ENCODE results near the gene JMJD1C. TPM values are rescaled to one million over a fixed set of nuclear protein-coding genes. Genes with fewer than 3 reads are reported as not detected.
"Not testable (repeated sequence)": the region's sequence is repeated elsewhere in the genome, so short reads cannot be mapped to it uniquely, and the experiment has no call there.

The JMJD1C gene
- total RNA-seq, 2 experiments from 2014 or later, result 54.1 to 56.6 TPM

GRCh38 chr10:63157845-63158624, 307.7 kb downstream of the JMJD1C start:
- Mint-ChIP-seq H3K4me1 (ENCODE audit: low read depth) (peaks cover 11% of the 10 kb centered on the region), H3K36me3 (ENCODE audit: low read depth) (peaks cover 8% of the 10 kb centered on the region), H3K27ac (no peak overlapping the region), H3K4me3 (no peak overlapping the region), H3K27me3 (ENCODE audit: low read depth) (no peaks in the 10 kb centered on the region), H3K9me3 (no peaks in the 10 kb centered on the region)
- intact Hi-C loops (cut with micrococcal nuclease), result loop anchor here (1.0 to 5.0 kb wide), 11 partner anchors 25 to 896 kb away; partner anchors contain the start of gene NRBF2
- DNase-seq, result peak; percentile 67
- CTCF ChIA-PET, result interaction anchor here (0.5 to 4.8 kb wide), 34 partner anchors 8 to 905 kb away, joined by 3 to 32 read pairs (median 4); partner anchors contain the start of genes EGR2 and NRBF2

GRCh38 chr10:63156236-63156635, 309.5 kb downstream of the JMJD1C start:
- peaks cover 8% of the 10 kb centered on the region for H3K4me1 Mint-ChIP-seq (ENCODE audit: low read depth)
- intact Hi-C loops (cut with micrococcal nuclease), result loop anchor here (5.0 kb wide), 3 partner anchors 154 to 894 kb away; no protein-coding TSS in a partner anchor
- H3K27me3 Mint-ChIP-seq (ENCODE audit: low read depth), result no peaks in the 10 kb centered on the region
- CTCF ChIA-PET, result interaction anchor here (0.6 to 4.8 kb wide), 9 partner anchors 10 to 657 kb away, joined by 3 to 32 read pairs (median 17); no protein-coding TSS in a partner anchor
- DNase-seq, result no peak
- peaks cover 11% of the 10 kb centered on the region for H3K36me3 Mint-ChIP-seq (ENCODE audit: low read depth)
- no peak overlapping the region for H3K4me3 Mint-ChIP-seq
- no peaks in the 10 kb centered on the region for H3K9me3 Mint-ChIP-seq
- no peak overlapping the region for H3K27ac Mint-ChIP-seq

DNA sequence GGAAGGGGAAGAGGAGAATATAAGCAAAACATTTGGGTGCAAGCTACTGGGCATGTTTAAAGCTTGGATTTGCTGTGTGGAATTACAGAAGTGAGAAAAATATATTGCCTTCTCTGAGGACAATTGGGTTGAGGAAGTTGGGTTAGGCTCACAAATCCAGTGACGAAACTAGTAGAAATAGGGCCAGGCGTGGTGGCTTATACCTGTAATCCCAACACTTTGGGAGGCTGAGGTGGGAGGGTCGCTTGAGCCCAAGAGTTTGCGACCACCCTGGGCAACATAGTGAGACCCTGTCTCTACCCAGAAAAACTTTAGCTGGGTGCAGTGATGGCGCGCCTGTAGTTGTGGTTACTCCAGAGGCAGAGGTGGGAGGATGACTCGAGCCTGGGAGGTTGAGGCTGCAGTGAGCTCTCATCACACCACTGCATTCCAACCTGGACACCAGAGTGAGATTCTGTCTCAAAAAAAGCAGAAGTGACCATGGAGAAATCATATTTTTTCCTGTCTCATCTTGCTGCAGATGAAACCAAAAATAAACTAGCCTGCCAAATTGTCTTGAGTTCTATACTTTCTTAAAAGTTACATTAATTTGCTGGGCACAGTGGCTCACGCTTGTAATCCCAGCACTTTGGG, 310.3 kb downstream of the JMJD1C start:
- CTCF ChIA-PET, result interaction anchor here (0.6 to 4.8 kb wide), 6 partner anchors 11 to 657 kb away, joined by 3 to 30 read pairs (median 14); no protein-coding TSS in a partner anchor
- Mint-ChIP-seq H3K36me3 (ENCODE audit: low read depth) (peaks cover 11% of the 10 kb centered on the region), H3K4me1 (ENCODE audit: low read depth) (peaks cover 8% of the 10 kb centered on the region), H3K27ac (peak overlapping the region; percentile 30), H3K9me3 (no peaks in the 10 kb centered on the region), H3K27me3 (ENCODE audit: low read depth) (no peaks in the 10 kb centered on the region), H3K4me3 (no peak overlapping the region)
- intact Hi-C loops (cut with micrococcal nuclease), result loop anchor here (5.0 kb wide), 3 partner anchors 153 to 893 kb away; no protein-coding TSS in a partner anchor
- DNase-seq, result no peak

DNA sequence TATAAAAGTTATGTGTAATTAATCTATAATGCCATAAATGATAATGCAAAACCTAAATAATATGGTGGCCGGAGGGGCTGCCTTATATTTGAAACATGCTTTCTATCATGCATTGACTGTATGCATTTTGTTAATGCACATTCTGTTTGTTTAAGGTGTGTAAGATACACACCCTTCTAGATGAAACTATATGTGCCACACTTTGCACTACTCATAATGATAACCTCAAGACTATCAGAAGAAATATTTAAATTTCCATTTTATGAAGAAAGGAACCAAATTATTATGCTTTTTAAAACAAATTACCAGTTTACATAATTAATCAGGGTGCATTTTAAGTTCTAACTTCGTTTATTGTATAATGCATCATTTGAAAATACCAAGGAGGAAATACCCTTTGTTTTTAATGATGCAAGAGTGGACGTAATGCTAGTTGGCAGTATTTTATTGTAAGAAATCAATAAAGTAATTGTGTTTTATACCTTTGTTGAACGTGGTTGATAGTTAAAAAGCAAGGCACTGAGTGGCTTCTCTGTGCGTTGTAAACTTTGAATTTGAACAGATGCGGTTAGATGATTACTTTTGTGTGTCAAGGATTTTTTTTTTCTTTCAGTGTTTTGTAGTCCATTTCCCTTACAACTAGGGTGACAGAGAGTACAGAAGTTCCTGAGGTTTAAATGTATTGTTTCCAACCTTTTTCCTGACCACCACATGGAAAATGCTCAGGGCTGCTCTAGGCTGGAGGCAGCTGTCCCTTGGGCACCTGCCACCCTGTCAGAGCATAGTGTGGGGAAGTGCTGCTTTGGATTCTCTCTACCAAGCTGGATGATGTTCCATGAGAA, 311.0 kb downstream of the JMJD1C start:
- H3K27me3 Mint-ChIP-seq (ENCODE audit: low read depth), result no peaks in the 10 kb centered on the region
- H3K36me3 Mint-ChIP-seq (ENCODE audit: low read depth), result peaks cover 11% of the 10 kb centered on the region
- CTCF ChIA-PET, result interaction anchor here (2.2 to 4.8 kb wide), 2 partner anchors 10 to 19 kb away, joined by 10 to 30 read pairs; no protein-coding TSS in a partner anchor
- H3K27ac Mint-ChIP-seq, result peak overlapping the region; percentile 30
- no peak for DNase-seq
- intact Hi-C loops (cut with micrococcal nuclease), result loop anchor here (5.0 kb wide), 3 partner anchors 152 to 892 kb away; no protein-coding TSS in a partner anchor
- H3K9me3 Mint-ChIP-seq, result no peaks in the 10 kb centered on the region
- no peak overlapping the region for H3K4me3 Mint-ChIP-seq
- H3K4me1 Mint-ChIP-seq (ENCODE audit: low read depth), result peaks cover 8% of the 10 kb centered on the region

DNA sequence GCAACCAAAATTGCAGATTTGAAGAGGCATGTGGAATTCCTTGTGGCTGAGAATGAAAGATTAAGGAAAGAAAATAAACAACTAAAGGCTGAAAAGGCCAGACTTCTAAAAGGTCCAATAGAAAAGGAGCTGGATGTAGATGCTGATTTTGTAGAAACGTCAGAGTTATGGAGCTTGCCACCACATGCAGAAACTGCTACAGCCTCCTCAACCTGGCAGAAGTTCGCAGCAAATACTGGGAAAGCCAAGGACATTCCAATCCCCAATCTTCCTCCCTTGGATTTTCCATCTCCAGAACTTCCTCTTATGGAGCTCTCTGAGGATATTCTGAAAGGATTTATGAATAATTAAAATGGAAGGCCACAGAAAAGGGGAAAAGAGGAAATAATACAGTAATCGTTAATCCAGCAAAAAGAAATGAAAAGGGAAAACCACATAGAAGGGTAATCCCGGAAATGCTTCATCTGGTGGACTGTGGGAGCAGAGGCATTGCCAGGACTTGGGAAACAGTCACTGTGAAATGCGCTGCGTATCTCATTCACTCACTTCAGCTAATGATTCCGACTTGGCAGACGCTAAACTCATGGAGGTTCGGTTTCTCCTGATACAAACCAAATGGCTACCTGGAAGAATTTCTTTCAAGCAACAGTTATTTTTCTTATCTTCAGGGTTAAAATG, 311.8 kb downstream of the JMJD1C start:
- H3K27ac Mint-ChIP-seq; H3K27me3 Mint-ChIP-seq (ENCODE audit: low read depth); CTCF ChIA-PET; H3K9me3 Mint-ChIP-seq; DNase-seq; intact Hi-C loops (cut with micrococcal nuclease); H3K4me1 Mint-ChIP-seq (ENCODE audit: low read depth); H3K4me3 Mint-ChIP-seq: not testable (repeated sequence)
- peaks cover 13% of the 10 kb centered on the region for H3K36me3 Mint-ChIP-seq (ENCODE audit: low read depth)

DNA sequence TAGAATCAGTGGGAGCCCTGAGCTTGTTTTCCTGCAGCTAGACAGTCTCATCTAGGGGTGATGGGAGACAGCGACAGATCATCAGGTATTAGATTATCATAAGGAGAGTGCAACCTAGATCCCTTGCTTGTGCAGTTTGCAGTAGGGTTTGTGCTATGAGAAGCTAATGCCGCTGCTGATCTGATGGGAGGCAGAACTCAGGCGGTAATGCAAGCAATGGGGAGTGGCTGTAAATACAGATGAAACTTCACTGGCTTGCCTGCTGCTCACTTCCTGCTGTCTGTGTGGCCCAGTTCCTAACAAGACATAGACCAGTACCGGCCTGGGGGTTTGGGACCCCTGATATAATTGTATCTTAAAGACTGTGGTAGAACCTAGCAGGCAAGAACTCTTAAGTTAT, 315.0 kb downstream of the JMJD1C start:
- Mint-ChIP-seq H3K27me3 (ENCODE audit: low read depth) (no peaks in the 10 kb centered on the region), H3K4me3 (no peak overlapping the region), H3K36me3 (ENCODE audit: low read depth) (peaks cover 22% of the 10 kb centered on the region), H3K9me3 (no peaks in the 10 kb centered on the region), H3K4me1 (ENCODE audit: low read depth) (peaks cover 17% of the 10 kb centered on the region), H3K27ac (no peak overlapping the region)
- intact Hi-C loops (cut with micrococcal nuclease), result no loop called here
- DNase-seq, result no peak
- CTCF ChIA-PET, result interaction anchor here (0.6 kb wide), 1 partner anchor 14 kb away, joined by 3 read pairs; no protein-coding TSS in a partner anchor

DNA sequence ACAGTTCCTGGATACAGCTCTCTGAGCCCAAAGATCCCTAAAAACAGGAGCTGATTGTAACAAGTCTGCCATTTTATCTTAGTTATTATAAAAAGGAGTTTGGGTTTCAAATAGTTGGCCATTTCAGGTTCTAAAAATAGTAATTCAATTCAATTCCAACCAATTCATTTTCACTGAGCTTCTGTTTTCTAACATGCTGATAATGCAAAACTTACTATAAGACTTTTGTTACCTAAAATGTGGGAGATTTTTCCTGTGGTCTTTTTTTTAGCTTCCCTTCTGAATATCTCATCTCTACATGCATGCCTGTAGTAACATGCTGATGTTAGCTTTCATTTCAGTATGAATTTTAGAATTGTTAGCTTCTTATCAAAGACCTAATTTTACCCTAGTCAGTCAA, 319.3 kb downstream of the JMJD1C start:
- H3K27me3 Mint-ChIP-seq (ENCODE audit: low read depth), result no peaks in the 10 kb centered on the region
- DNase-seq, result no peak
- no peaks in the 10 kb centered on the region for H3K9me3 Mint-ChIP-seq
- CTCF ChIA-PET, result interaction anchor here (0.9 to 2.8 kb wide), 8 partner anchors 9 to 573 kb away, joined by 3 to 14 read pairs (median 6); partner anchors contain the start of gene NRBF2
- H3K36me3 Mint-ChIP-seq (ENCODE audit: low read depth), result peaks cover 20% of the 10 kb centered on the region
- no peak overlapping the region for H3K4me3 Mint-ChIP-seq
- intact Hi-C loops (cut with micrococcal nuclease), result loop anchor here (5.0 kb wide), 1 partner anchor 289 kb away; no protein-coding TSS in a partner anchor
- peaks cover 36% of the 10 kb centered on the region for H3K4me1 Mint-ChIP-seq (ENCODE audit: low read depth)
- H3K27ac Mint-ChIP-seq, result no peak overlapping the region

DNA sequence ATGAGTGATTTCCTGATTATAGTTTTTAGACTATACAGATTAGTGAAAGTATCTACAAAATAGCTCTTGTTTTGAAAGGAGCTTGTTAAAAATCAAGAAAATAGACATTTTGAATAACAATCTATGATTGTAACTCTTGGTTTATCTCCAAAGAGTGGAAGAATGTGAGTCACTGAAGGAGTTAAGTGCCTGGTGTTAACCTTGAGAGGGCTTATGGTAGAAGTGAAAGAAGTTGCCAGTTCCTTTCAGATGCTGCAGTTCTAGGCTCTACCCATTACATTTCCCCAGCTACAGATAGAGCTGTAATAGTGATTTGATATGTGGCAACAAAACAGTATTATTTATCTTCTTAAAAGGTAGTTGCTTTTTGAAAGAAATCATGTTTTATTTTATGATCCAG, 320.0 kb downstream of the JMJD1C start:
- peaks cover 22% of the 10 kb centered on the region for H3K36me3 Mint-ChIP-seq (ENCODE audit: low read depth)
- DNase-seq, result no peak
- no peak overlapping the region for H3K27ac Mint-ChIP-seq
- no peaks in the 10 kb centered on the region for H3K9me3 Mint-ChIP-seq
- CTCF ChIA-PET, result interaction anchor here (0.9 to 2.8 kb wide), 9 partner anchors 9 to 573 kb away, joined by 3 to 14 read pairs (median 7); partner anchors contain the start of gene NRBF2
- intact Hi-C loops (cut with micrococcal nuclease), result loop anchor here (1.0 to 5.0 kb wide), 2 partner anchors 11 to 288 kb away; no protein-coding TSS in a partner anchor
- H3K4me3 Mint-ChIP-seq, result no peak overlapping the region
- H3K27me3 Mint-ChIP-seq (ENCODE audit: low read depth), result no peaks in the 10 kb centered on the region
- H3K4me1 Mint-ChIP-seq (ENCODE audit: low read depth), result peaks cover 42% of the 10 kb centered on the region

GRCh38 chr10:63143987-63144386, 321.8 kb downstream of the JMJD1C start:
- CTCF ChIA-PET, result interaction anchor here (1.0 to 2.8 kb wide), 3 partner anchors 12 to 14 kb away, joined by 3 to 14 read pairs (median 10); no protein-coding TSS in a partner anchor
- H3K4me1 Mint-ChIP-seq (ENCODE audit: low read depth), result peaks cover 52% of the 10 kb centered on the region
- H3K4me3 Mint-ChIP-seq, result no peak overlapping the region
- H3K27me3 Mint-ChIP-seq (ENCODE audit: low read depth), result no peaks in the 10 kb centered on the region
- intact Hi-C loops (cut with micrococcal nuclease), result no loop called here
- no peaks in the 10 kb centered on the region for H3K9me3 Mint-ChIP-seq
- no peak overlapping the region for H3K27ac Mint-ChIP-seq
- DNase-seq, result no peak
- peaks cover 24% of the 10 kb centered on the region for H3K36me3 Mint-ChIP-seq (ENCODE audit: low read depth)

- H3K27ac Mint-ChIP-seq, result no peak overlapping the region
- no peak for DNase-seq
- peaks cover 58% of the 10 kb centered on the region for H3K4me1 Mint-ChIP-seq (ENCODE audit: low read depth)
- H3K27me3 Mint-ChIP-seq (ENCODE audit: low read depth), result no peaks in the 10 kb centered on the region
- H3K36me3 Mint-ChIP-seq (ENCODE audit: low read depth), result peaks cover 25% of the 10 kb centered on the region
- CTCF ChIA-PET, result interaction anchor here (0.6 kb wide), 2 partner anchors 45 to 544 kb away, joined by 3 to 4 read pairs; no protein-coding TSS in a partner anchor
- intact Hi-C loops (cut with micrococcal nuclease), result no loop called here
- H3K9me3 Mint-ChIP-seq, result no peaks in the 10 kb centered on the region
- no peak overlapping the region for H3K4me3 Mint-ChIP-seq
These were observed 323.6 kb downstream of the JMJD1C start for GRCh38 chr10:63142136-63142535.

- Mint-ChIP-seq H3K36me3 (ENCODE audit: low read depth) (peaks cover 20% of the 10 kb centered on the region), H3K27ac (no peak overlapping the region), H3K4me1 (ENCODE audit: low read depth) (peaks cover 64% of the 10 kb centered on the region), H3K4me3 (no peak overlapping the region), H3K9me3 (no peaks in the 10 kb centered on the region), H3K27me3 (ENCODE audit: low read depth) (no peaks in the 10 kb centered on the region)
- no peak for DNase-seq
- CTCF ChIA-PET, result interaction anchor here (0.6 kb wide), 1 partner anchor 115 kb away, joined by 3 read pairs; no protein-coding TSS in a partner anchor
- intact Hi-C loops (cut with micrococcal nuclease), result no loop called here
These were observed 325.7 kb downstream of the JMJD1C start for GRCh38 chr10:63140077-63140476.
